Measurements from ENCODE around the gene CEP85L. TPM values are rescaled to one million over a fixed set of nuclear protein-coding genes. Genes with fewer than 3 reads are reported as not detected.
A peak's percentile ranks its signal among the peaks of the same experiment; 100 is the strongest.

Gene CEP85L
- total RNA-seq (2022), result 4.4 and 5.8 TPM in 2 replicates
- percentile 55 among the genes with signal in this experiment for Bru-seq, nascent RNA
- percentile 41 among the genes with signal in this experiment for BruChase-seq, experiment 1, labeled RNA remaining after a 6-hour chase
- BruChase-seq, experiment 2, labeled RNA remaining after a 2-hour chase, result percentile 41 among the genes with signal in this experiment
- long read RNA-seq, partial matches to known transcripts, result 0 of 1 reads
- long read RNA-seq, other reads (novel, unspliced or antisense), result 0 of 1 reads

GRCh38 chr6:118651282-118652050 is at the start of gene CEP85L:
Gene CEP85L (minus strand): TSS chr6:118651591. CDS start chr6:118651269, 322 bp downstream.
- no peaks in the 10 kb centered on the region for H3K9me3 Mint-ChIP-seq (ENCODE audit: low read depth, unreplicated experiment)
- BruUV-seq (replicated peaks), result no TSS peak
- intact Hi-C loops (cut with micrococcal nuclease; ENCODE audit: unreplicated experiment), result loop anchor here (2.0 to 5.0 kb wide), 3 partner anchors 56 to 1209 kb away; no protein-coding TSS in a partner anchor
- CTCF ChIA-PET, result interaction anchor here (0.5 to 1.1 kb wide), 4 partner anchors 58 to 196 kb away, joined by 3 to 5 read pairs (median 4); no protein-coding TSS in a partner anchor
- peaks cover 20% of the 10 kb centered on the region for H3K36me3 Mint-ChIP-seq (ENCODE audit: insufficient read depth, unreplicated experiment)
- no peak for TF ChIP-seq CTCF (IDR thresholded peaks at IDR 0.05; ENCODE audit: unreplicated experiment)
- no peaks in the 10 kb centered on the region for H3K27me3 Mint-ChIP-seq (ENCODE audit: unreplicated experiment)
- peak; percentile 89 for DNase-seq
- peak within 1 kb of the TSS; percentile 10 for H3K27ac Mint-ChIP-seq (ENCODE audit: unreplicated experiment)
- no peaks in the 10 kb centered on the region for H3K4me1 Mint-ChIP-seq (ENCODE audit: low read depth, unreplicated experiment)
- H3K4me3 Mint-ChIP-seq (ENCODE audit: low read depth, unreplicated experiment), result peak within 1 kb of the TSS; percentile 87

DNA sequence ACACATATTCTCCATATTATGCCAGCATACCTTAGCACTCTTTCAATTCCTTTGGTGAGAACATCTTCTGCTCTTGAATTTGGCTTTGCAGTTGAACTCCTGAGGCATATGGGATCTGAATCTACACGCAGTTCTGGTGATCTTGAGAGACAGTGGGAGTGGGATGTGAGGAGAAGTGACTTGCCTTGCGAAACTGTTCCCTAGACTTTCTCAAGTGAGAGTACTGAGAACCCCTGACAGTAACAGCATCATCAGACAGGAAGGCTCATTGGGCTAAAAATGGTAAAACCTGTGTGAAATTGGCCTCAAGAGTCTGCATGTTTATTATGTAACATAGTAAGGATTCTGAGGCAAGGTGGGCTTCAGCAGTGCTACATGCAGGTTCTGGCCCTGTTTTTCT is 49.1 kb upstream of the CEP85L start:
- Mint-ChIP-seq H3K36me3 (ENCODE audit: insufficient read depth, unreplicated experiment) (no peaks in the 10 kb centered on the region), H3K27me3 (ENCODE audit: unreplicated experiment) (no peaks in the 10 kb centered on the region), H3K27ac (ENCODE audit: unreplicated experiment) (no peak overlapping the region), H3K4me1 (ENCODE audit: low read depth, unreplicated experiment) (peaks cover 9% of the 10 kb centered on the region), H3K9me3 (ENCODE audit: low read depth, unreplicated experiment) (no peaks in the 10 kb centered on the region), H3K4me3 (ENCODE audit: low read depth, unreplicated experiment) (no peak overlapping the region)
- no peak for TF ChIP-seq CTCF (IDR thresholded peaks at IDR 0.05; ENCODE audit: unreplicated experiment)
- intact Hi-C loops (cut with micrococcal nuclease; ENCODE audit: unreplicated experiment), result no loop called here
- CTCF ChIA-PET, result interaction anchor here (1.0 kb wide), 1 partner anchor 9 kb away, joined by 3 read pairs; no protein-coding TSS in a partner anchor
- no TSS peak for BruUV-seq (replicated peaks)
- no peak for DNase-seq

- H3K9me3 Mint-ChIP-seq (ENCODE audit: low read depth, unreplicated experiment), result no peaks in the 10 kb centered on the region
- intact Hi-C loops (cut with micrococcal nuclease; ENCODE audit: unreplicated experiment), result no loop called here
- CTCF ChIA-PET, result interaction anchor here (0.8 to 1.4 kb wide), 2 partner anchors 8 to 12 kb away, joined by 3 to 4 read pairs; no protein-coding TSS in a partner anchor
- H3K4me1 Mint-ChIP-seq (ENCODE audit: low read depth, unreplicated experiment), result no peaks in the 10 kb centered on the region
- DNase-seq, result no peak
- H3K36me3 Mint-ChIP-seq (ENCODE audit: insufficient read depth, unreplicated experiment), result no peaks in the 10 kb centered on the region
- H3K27me3 Mint-ChIP-seq (ENCODE audit: unreplicated experiment), result no peaks in the 10 kb centered on the region
- H3K4me3 Mint-ChIP-seq (ENCODE audit: low read depth, unreplicated experiment), result no peak overlapping the region
- H3K27ac Mint-ChIP-seq (ENCODE audit: unreplicated experiment), result no peak overlapping the region
- TF ChIP-seq CTCF (IDR thresholded peaks at IDR 0.05; ENCODE audit: unreplicated experiment), result no peak
- no TSS peak for BruUV-seq (replicated peaks)
These were observed 46.2 kb upstream of the CEP85L start for GRCh38 chr6:118697554-118697953.

DNA sequence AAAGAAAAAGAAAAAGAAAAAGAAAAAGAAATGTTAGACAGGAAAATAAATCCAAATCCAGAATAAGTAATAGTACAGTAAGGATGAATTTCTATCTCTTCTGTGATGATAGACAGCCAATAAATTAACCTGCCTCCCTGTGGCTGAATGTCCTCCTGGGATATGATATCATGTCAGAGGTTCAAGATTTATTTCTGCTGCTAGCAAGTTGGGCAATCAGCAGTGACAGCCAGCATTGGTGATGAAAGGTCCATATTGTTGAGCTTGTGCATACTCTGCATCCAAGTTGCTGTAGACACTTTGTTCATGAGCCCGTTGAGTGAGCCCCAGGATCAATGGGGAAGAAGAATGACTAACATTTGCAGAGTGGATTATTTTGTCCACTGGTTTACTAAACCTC is 44.9 kb upstream of the CEP85L start:
- TF ChIP-seq CTCF (IDR thresholded peaks at IDR 0.05; ENCODE audit: unreplicated experiment), result no peak
- Mint-ChIP-seq H3K4me3 (ENCODE audit: low read depth, unreplicated experiment) (no peak overlapping the region), H3K9me3 (ENCODE audit: low read depth, unreplicated experiment) (no peaks in the 10 kb centered on the region), H3K27ac (ENCODE audit: unreplicated experiment) (no peak overlapping the region), H3K36me3 (ENCODE audit: insufficient read depth, unreplicated experiment) (no peaks in the 10 kb centered on the region), H3K4me1 (ENCODE audit: low read depth, unreplicated experiment) (no peaks in the 10 kb centered on the region), H3K27me3 (ENCODE audit: unreplicated experiment) (no peaks in the 10 kb centered on the region)
- BruUV-seq (replicated peaks), result no TSS peak
- no peak for DNase-seq
- CTCF ChIA-PET, result no interaction called here
- intact Hi-C loops (cut with micrococcal nuclease; ENCODE audit: unreplicated experiment), result no loop called here

Measured in Calu3 (cell line).